B cell (primary cell): Measurements from ENCODE around the gene MAP3K9.

Experiments used
- EZH2 ChIP-seq: IDR thresholded peaks from 2 replicates; pipeline ENCODE4 v1.6.1; 2012; ENCODE audit warnings: borderline replicate concordance, low read depth, mild to moderate bottlenecking, moderate library complexity, low read length; ENCODE audit not compliant: insufficient read depth, poor library complexity, severe bottlenecking
- TF ChIP-seq, protein P1 (sequence below): fragments of 200-600 bp; IDR thresholded peaks from one replicate; pipeline ENCODE4 v1.8.0; 2022; ENCODE audit warnings: antibody characterized with exemption, mild to moderate bottlenecking

- TF ChIP-seq EZH2: no peak
- TF ChIP-seq, protein P1, sequence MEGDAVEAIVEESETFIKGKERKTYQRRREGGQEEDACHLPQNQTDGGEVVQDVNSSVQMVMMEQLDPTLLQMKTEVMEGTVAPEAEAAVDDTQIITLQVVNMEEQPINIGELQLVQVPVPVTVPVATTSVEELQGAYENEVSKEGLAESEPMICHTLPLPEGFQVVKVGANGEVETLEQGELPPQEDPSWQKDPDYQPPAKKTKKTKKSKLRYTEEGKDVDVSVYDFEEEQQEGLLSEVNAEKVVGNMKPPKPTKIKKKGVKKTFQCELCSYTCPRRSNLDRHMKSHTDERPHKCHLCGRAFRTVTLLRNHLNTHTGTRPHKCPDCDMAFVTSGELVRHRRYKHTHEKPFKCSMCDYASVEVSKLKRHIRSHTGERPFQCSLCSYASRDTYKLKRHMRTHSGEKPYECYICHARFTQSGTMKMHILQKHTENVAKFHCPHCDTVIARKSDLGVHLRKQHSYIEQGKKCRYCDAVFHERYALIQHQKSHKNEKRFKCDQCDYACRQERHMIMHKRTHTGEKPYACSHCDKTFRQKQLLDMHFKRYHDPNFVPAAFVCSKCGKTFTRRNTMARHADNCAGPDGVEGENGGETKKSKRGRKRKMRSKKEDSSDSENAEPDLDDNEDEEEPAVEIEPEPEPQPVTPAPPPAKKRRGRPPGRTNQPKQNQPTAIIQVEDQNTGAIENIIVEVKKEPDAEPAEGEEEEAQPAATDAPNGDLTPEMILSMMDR: no peak
Measured at GRCh38 chr14:70707138-70708038, 101.9 kb downstream of the MAP3K9 start.
